MCF 10A (cell line): Measurements from ENCODE around the gene EFNB2. TPM values are rescaled to one million over a fixed set of nuclear protein-coding genes. Genes with fewer than 3 reads are reported as not detected.

Experiments
- BruUV-seq: library from RNA; stranded (reverse); fragments of 400-500 nt; replicated peaks from 2 replicates; lab custom pipeline; 2021; lab: Mats Ljungman, UMichigan
- CTCF ChIA-PET: fragments of 300-600 bp; sonication (Branson Sonifier 250); formaldehyde crosslinking; extraction: SDS; loops from one replicate; lab custom pipeline; 2021; ENCODE audit warnings: antibody characterized with exemption, inconsistent platforms; lab: Yijun Ruan, JAX
- POLR2A ChIA-PET: fragments of 300-600, 350-650 bp; sonication (Branson Sonifier 250); formaldehyde crosslinking; extraction: SDS; loops from one replicate; lab custom pipeline; 2020; ENCODE audit warnings: antibody characterized with exemption, inconsistent platforms; lab: Yijun Ruan, JAX
- DNase-seq: peaks from one replicate; pipeline ENCODE4 v3.0.0-alpha.2; 2018; ENCODE audit not compliant: unreplicated experiment
- H3K27ac Mint-ChIP-seq: one replicate; pipeline ENCODE4 v1.8.0; 2022; ENCODE audit warnings: mild to moderate bottlenecking, low read depth, mixed read lengths; ENCODE audit not compliant: unreplicated experiment
- H3K27me3 Mint-ChIP-seq: one replicate; pipeline ENCODE4 v1.8.0; 2022; ENCODE audit warnings: mixed read lengths; ENCODE audit not compliant: insufficient read depth, unreplicated experiment
- H3K36me3 Mint-ChIP-seq: one replicate; pipeline ENCODE4 v1.8.0; 2022; ENCODE audit warnings: mild to moderate bottlenecking, moderate library complexity, mixed read lengths; ENCODE audit not compliant: insufficient read depth, unreplicated experiment
- H3K4me1 Mint-ChIP-seq: one replicate; pipeline ENCODE4 v1.8.0; 2022; ENCODE audit warnings: mixed read lengths; ENCODE audit not compliant: insufficient read depth, unreplicated experiment
- H3K4me3 Mint-ChIP-seq: one replicate; pipeline ENCODE4 v1.8.0; 2022; ENCODE audit warnings: mild to moderate bottlenecking, moderate library complexity, mixed read lengths; ENCODE audit not compliant: unreplicated experiment
- H3K9me3 Mint-ChIP-seq: one replicate; pipeline ENCODE4 v1.8.0; 2022; ENCODE audit warnings: mixed read lengths; ENCODE audit not compliant: unreplicated experiment
- CTCF ChIP-seq: fragments of 200-600 bp; IDR thresholded peaks from one replicate; pipeline ENCODE4 v1.8.0; 2022; ENCODE audit warnings: antibody characterized with exemption, mild to moderate bottlenecking; ENCODE audit not compliant: unreplicated experiment
- intact Hi-C: fragments of 100-400 bp; cut with micrococcal nuclease; formaldehyde crosslinking; loops from 2 replicates; pipeline ENCODE4 v1.14.1; 2022
- total RNA-seq: library from RNA; stranded (reverse); gene quantifications from 2 replicates; pipeline ENCODE4 v1.2.3, GENCODE V29; 2022

The EFNB2 gene
- total RNA-seq, 1 experiment from 2014 or later, result 40.4 TPM

DNA sequence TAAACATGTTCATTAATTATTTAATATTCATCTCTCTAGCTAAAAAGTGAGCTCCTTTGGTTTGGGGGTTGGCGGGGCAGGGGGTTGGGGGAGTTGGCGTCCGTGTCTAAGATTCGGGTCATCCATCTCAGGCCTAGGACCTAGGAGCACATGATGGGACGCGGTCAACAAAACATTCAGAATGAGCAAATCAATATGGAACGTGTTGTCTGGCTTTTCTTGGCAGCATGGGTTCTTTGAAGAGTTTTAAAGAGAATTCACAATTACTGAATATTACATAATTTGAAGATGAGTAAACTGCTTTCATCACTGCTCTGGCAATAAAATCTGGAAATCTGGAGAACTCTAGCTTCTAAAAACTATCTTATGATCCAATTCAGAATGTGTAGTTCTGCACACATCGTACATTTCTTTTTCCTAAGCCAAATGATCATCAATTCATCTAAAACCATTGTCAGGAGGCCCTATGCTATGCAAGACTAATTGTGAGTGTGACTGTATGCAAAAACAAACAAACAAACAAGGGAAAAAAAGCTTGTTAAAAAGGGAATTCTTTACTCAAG, 37.9 kb upstream of the EFNB2 start:
- ChIA-PET CTCF (interaction anchor here (0.7 to 1.7 kb wide), 5 partner anchors 8 to 1980 kb away, joined by 3 to 6 read pairs (median 3); no protein-coding TSS in a partner anchor), POLR2A (interaction anchor here (1.3 to 1.4 kb wide), 2 partner anchors 11 to 36 kb away, joined by 3 to 4 read pairs; no protein-coding TSS in a partner anchor)
- Mint-ChIP-seq H3K27ac (peak overlapping the region; percentile 26), H3K4me3 (no peak overlapping the region), H3K9me3 (no peaks in the 10 kb centered on the region), H3K27me3 (no peaks in the 10 kb centered on the region), H3K4me1 (peaks cover 19% of the 10 kb centered on the region), H3K36me3 (no peaks in the 10 kb centered on the region)
- peak; percentile 51 for DNase-seq
- no TSS peak for BruUV-seq
- intact Hi-C loops, result no loop called here
- no peak for TF ChIP-seq CTCF

DNA sequence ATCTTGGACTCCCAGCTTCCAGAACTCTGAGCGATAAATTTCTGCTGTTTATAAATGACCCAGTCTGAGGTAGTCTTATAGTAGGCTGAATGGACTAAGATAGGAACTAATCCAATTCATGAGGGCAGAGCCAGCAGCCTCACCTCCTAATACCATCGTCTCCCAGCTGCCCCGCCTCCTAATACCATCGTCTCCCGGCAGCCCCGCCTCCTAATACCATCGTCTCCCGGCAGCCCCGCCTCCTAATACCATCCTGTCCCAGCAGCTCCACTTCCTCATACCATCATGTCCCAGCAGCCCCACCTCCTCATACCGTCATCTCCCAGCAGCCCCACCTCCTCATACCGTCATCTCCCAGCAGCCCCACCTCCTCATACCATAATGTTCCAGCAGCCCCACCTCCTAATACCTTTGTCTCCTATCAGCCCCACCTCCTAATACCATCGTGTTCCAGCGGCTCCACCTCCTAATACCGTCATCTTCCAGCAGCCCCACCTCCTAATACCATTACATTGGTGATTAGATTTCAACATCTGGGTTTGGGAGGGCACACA, 34.9 kb upstream of the EFNB2 start:
- CTCF ChIA-PET, result interaction anchor here (0.6 to 0.9 kb wide), 3 partner anchors 25 to 274 kb away, joined by 3 to 5 read pairs (median 3); no protein-coding TSS in a partner anchor
- H3K4me3 Mint-ChIP-seq, result peak overlapping the region; percentile 28
- peaks cover 6% of the 10 kb centered on the region for H3K36me3 Mint-ChIP-seq
- BruUV-seq, result no TSS peak
- peak overlapping the region; percentile 50 for H3K27ac Mint-ChIP-seq
- POLR2A ChIA-PET, result interaction anchor here (0.6 to 8.8 kb wide), 4 partner anchors 14 to 1166 kb away, joined by 3 to 83 read pairs (median 3); partner anchors contain the start of gene EFNB2
- no peaks in the 10 kb centered on the region for H3K9me3 Mint-ChIP-seq
- TF ChIP-seq CTCF, result no peak
- H3K4me1 Mint-ChIP-seq, result peaks cover 30% of the 10 kb centered on the region
- intact Hi-C loops, result no loop called here
- DNase-seq, result peak; percentile 93
- no peaks in the 10 kb centered on the region for H3K27me3 Mint-ChIP-seq

GRCh38 chr13:106569233-106570095, 34.0 kb upstream of the EFNB2 start:
- ChIA-PET CTCF (interaction anchor here (0.6 to 2.0 kb wide), 5 partner anchors 24 to 351 kb away, joined by 3 to 5 read pairs (median 3); no protein-coding TSS in a partner anchor), POLR2A (interaction anchor here (0.6 to 8.8 kb wide), 7 partner anchors 10 to 1167 kb away, joined by 3 to 83 read pairs (median 4); partner anchors contain the start of gene EFNB2)
- peak overlapping the region; percentile 50 for H3K27ac Mint-ChIP-seq
- peaks cover 6% of the 10 kb centered on the region for H3K36me3 Mint-ChIP-seq
- H3K27me3 Mint-ChIP-seq, result no peaks in the 10 kb centered on the region
- peaks cover 39% of the 10 kb centered on the region for H3K4me1 Mint-ChIP-seq
- no peak for TF ChIP-seq CTCF
- BruUV-seq, result no TSS peak
- intact Hi-C loops, result loop anchor here (2.0 to 10.0 kb wide), 3 partner anchors 51 to 553 kb away; no protein-coding TSS in a partner anchor
- no peak overlapping the region for H3K4me3 Mint-ChIP-seq
- no peaks in the 10 kb centered on the region for H3K9me3 Mint-ChIP-seq
- DNase-seq, result peak; percentile 44
